ENCODE data around the gene SLCO3A1. TPM values are rescaled to one million over a fixed set of nuclear protein-coding genes. Genes with fewer than 3 reads are reported as not detected.

Gene SLCO3A1
- total and polyA plus RNA-seq, 12 donors, result 33.9 to 57.2 (median 46.4) TPM

GRCh38 chr15:92079047-92079446 lies 225.5 kb downstream of the SLCO3A1 start:
- WGBS, 2 donors, result 82 to 86% methylated on average over 3 of the region's 3 CpGs
- TF ChIP-seq, protein P1, sequence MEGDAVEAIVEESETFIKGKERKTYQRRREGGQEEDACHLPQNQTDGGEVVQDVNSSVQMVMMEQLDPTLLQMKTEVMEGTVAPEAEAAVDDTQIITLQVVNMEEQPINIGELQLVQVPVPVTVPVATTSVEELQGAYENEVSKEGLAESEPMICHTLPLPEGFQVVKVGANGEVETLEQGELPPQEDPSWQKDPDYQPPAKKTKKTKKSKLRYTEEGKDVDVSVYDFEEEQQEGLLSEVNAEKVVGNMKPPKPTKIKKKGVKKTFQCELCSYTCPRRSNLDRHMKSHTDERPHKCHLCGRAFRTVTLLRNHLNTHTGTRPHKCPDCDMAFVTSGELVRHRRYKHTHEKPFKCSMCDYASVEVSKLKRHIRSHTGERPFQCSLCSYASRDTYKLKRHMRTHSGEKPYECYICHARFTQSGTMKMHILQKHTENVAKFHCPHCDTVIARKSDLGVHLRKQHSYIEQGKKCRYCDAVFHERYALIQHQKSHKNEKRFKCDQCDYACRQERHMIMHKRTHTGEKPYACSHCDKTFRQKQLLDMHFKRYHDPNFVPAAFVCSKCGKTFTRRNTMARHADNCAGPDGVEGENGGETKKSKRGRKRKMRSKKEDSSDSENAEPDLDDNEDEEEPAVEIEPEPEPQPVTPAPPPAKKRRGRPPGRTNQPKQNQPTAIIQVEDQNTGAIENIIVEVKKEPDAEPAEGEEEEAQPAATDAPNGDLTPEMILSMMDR (IDR thresholded peaks at IDR 0.05), result peak in 8 of 9 donors; percentile 8 to 39 (median 23)
- ATAC-seq, result no peak
- H3K4me1 ChIP-seq, result peaks cover 5 to 67% (median 51%) of the 10 kb centered on the region in 9 donors
- H3K36me3 ChIP-seq, result no peaks in the 10 kb centered on the region
- no peaks in the 10 kb centered on the region for H3K9me3 ChIP-seq
- no peak for DNase-seq
- intact Hi-C loops (cut with DNase I), result loop anchor here in 8 of 10 donors (2.0 to 10.0 kb wide), 10 partner anchors 104 to 777 kb away; partner anchors contain the start of gene SLCO3A1 (in 1 of the 8)
- no peak overlapping the region for H3K4me3 ChIP-seq
- H3K27me3 ChIP-seq, result no peaks in the 10 kb centered on the region
- H3K27ac ChIP-seq, result no peak overlapping the region

DNA sequence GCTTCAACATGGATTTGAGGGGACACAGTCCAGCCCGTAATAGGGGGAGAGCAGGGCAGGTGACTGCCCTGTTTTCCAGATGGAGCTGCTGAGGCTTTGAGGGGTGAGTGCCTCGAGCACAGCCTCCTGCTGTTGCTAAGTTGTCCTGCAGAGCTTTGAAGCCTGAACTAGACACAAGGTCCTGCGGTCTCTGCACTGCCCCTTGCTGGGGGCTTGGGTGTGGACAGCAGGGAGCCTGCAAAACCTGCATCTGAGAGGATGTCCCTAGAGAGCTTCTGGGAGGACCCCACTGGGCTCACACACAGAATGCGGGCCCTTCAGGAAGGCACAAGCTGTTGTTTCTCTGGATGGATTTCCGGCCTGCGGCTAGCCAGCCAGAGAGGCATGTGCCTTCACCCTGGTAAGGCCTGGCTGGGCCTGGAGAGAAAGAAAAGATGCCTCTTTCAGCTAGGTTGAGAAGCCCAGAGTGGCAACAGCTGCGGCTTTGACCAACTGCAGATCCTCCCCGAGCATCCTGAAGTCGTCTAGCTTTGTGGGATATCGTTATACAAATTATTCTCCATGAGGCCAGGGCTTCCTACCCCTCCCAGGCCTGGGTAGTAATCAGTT lies 226.2 kb downstream of the SLCO3A1 start:
- ATAC-seq, result no peak
- Histone ChIP-seq H3K4me1 (peaks cover 0 to 60% (median 44%) of the 10 kb centered on the region in 9 donors), H3K27me3 (no peaks in the 10 kb centered on the region), H3K27ac (no peak overlapping the region), H3K4me3 (no peak overlapping the region), H3K36me3 (no peaks in the 10 kb centered on the region), H3K9me3 (no peaks in the 10 kb centered on the region)
- TF ChIP-seq, protein P1 (IDR thresholded peaks at IDR 0.05), result no peak
- DNase-seq, result no peak
- intact Hi-C loops (cut with DNase I), result loop anchor here in 8 of 10 donors (2.0 to 10.0 kb wide), 12 partner anchors 105 to 782 kb away; partner anchors contain the start of gene SLCO3A1 (in 1 of the 8)
- WGBS, 2 donors, result 89 to 91% methylated on average over 10 of the region's 10 CpGs

- 15% methylated on average over 10 of the region's 10 CpGs for WGBS, 2 donors
- TF ChIP-seq, protein P1 (IDR thresholded peaks at IDR 0.05), result peak; percentile 71 to 96 (median 88)
- no peaks in the 10 kb centered on the region for H3K27me3 ChIP-seq
- H3K9me3 ChIP-seq, result no peaks in the 10 kb centered on the region
- H3K4me3 ChIP-seq, result no peak overlapping the region
- DNase-seq (peak; percentile 59 to 81), ATAC-seq (peak; percentile 72 to 84 (median 78))
- H3K4me1 ChIP-seq, result peaks cover 0 to 39% (median 23%) of the 10 kb centered on the region in 9 donors
- peak overlapping the region in 3 of 10 donors; percentile 17 to 52 (median 46) for H3K27ac ChIP-seq
- intact Hi-C loops (cut with DNase I), result loop anchor here (2.0 to 5.0 kb wide), 7 partner anchors 229 to 785 kb away; partner anchors contain the start of gene SLCO3A1 (in 2 of the 10)
- no peaks in the 10 kb centered on the region for H3K36me3 ChIP-seq
Observed at GRCh38 chr15:92082006-92082843, 228.7 kb downstream of the SLCO3A1 start.

DNA sequence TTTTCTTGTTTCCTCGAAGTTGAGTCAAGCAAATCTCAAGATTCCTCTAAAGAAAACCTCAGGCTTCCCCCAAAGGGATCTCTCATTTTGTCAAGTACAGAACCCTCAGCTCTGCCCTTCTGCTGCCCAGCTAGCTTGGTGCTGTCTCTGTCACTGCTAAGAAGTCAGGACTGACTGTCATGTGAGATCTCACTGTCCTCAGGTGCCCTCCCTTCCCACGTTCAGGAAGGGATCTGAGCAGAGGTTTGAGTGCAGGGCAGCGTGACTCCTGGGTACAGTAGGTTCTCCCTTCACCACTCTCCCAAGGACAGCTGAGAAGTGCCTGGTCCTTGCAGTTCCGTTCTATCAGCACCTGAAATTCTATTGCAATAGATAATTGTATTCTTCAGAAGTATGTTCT lies 229.7 kb downstream of the SLCO3A1 start:
- Histone ChIP-seq H3K4me1 (peaks cover 0 to 31% (median 18%) of the 10 kb centered on the region in 9 donors), H3K4me3 (no peak overlapping the region), H3K27me3 (no peaks in the 10 kb centered on the region), H3K9me3 (no peaks in the 10 kb centered on the region), H3K27ac (peak overlapping the region in 4 of 10 donors; percentile 10 to 52 (median 32)), H3K36me3 (no peaks in the 10 kb centered on the region)
- WGBS, 2 donors, result 49 to 59% methylated on average over 4 of the region's 4 CpGs
- TF ChIP-seq, protein P1 (IDR thresholded peaks at IDR 0.05), result no peak
- DNase-seq (no peak), ATAC-seq (peak; percentile 39 to 84 (median 61))
- intact Hi-C loops (cut with DNase I), result loop anchor here (2.0 to 5.0 kb wide), 7 partner anchors 230 to 786 kb away; partner anchors contain the start of gene SLCO3A1 (in 2 of the 10)

All from heart right ventricle (tissue), 16 donors.